CD4-positive, CD25-positive, alpha-beta regulatory T cell (primary cell): ENCODE results near the gene PCBP4. TPM values are rescaled to one million over a fixed set of nuclear protein-coding genes. Genes with fewer than 3 reads are reported as not detected.

Experiments used
- ATAC-seq, 2 donors: fragments of 150-1000 bp; cut with Tn5 transposase; one replicate each; pipeline ENCODE4 v1.10.0; 2021; ENCODE audit warnings: low read depth in 2 of 2, moderate number of reproducible peaks in 2 of 2, moderate library complexity in 1 of 2
- DNase-seq, 3 donors: peaks; one replicate each; pipeline versions ENCODE4 v3.0.0 to v3.0.0-alpha.2; 2012 to 2022; ENCODE audit warnings: mixed read lengths in 1 of 3
- H3K27ac ChIP-seq: one replicate; pipeline ENCODE4 v1.7.0; 2013; ENCODE audit warnings: mild to moderate bottlenecking, low read length; ENCODE audit not compliant: insufficient read depth, poor library complexity, severe bottlenecking
- H3K27me3 ChIP-seq: one replicate; pipeline ENCODE4 v1.7.0; 2013; ENCODE audit warnings: low read length; ENCODE audit not compliant: control insufficient read depth, insufficient read depth
- H3K36me3 ChIP-seq: one replicate; pipeline ENCODE4 v1.7.0; 2013; ENCODE audit warnings: mild to moderate bottlenecking, low read length, moderate library complexity; ENCODE audit not compliant: control insufficient read depth, insufficient read depth
- H3K4me1 ChIP-seq: 2 replicates; pipeline ENCODE4 v1.7.0; 2013; ENCODE audit warnings: mild to moderate bottlenecking, low read length; ENCODE audit not compliant: insufficient read depth, control insufficient read depth, poor library complexity, severe bottlenecking
- H3K4me3 ChIP-seq: one replicate; pipeline ENCODE4 v1.7.0; 2013; ENCODE audit warnings: low read depth, mild to moderate bottlenecking, low read length, moderate library complexity
- H3K9me3 ChIP-seq, 2 experiments: 1 replicate in 1 of 2; 2 replicates in 1 of 2; pipeline ENCODE4 v1.7.0; 2013; ENCODE audit warnings: low read length in 2 of 2, mild to moderate bottlenecking in 1 of 2, moderate library complexity in 1 of 2; ENCODE audit not compliant: control insufficient read depth in 2 of 2
- H3K27ac Mint-ChIP-seq, 3 donors: one replicate each; pipeline ENCODE4 v1.8.0; 2020 to 2022; ENCODE audit warnings: mild to moderate bottlenecking in 3 of 3, mixed read lengths in 3 of 3, moderate library complexity in 2 of 3
- H3K27me3 Mint-ChIP-seq: one replicate; pipeline ENCODE4 v1.8.0; 2022; ENCODE audit warnings: mild to moderate bottlenecking, mixed read lengths
- H3K36me3 Mint-ChIP-seq: one replicate; pipeline ENCODE4 v1.8.0; 2020; ENCODE audit warnings: mixed read lengths
- H3K4me1 Mint-ChIP-seq, 4 donors: one replicate each; pipeline ENCODE4 v1.8.0; 2020 to 2022; ENCODE audit warnings: mixed read lengths in 4 of 4, mild to moderate bottlenecking in 1 of 4
- H3K4me3 Mint-ChIP-seq, 4 donors: one replicate each; pipeline ENCODE4 v1.8.0; 2020 to 2022; ENCODE audit warnings: mild to moderate bottlenecking in 4 of 4, mixed read lengths in 4 of 4, moderate library complexity in 3 of 4
- H3K9me3 Mint-ChIP-seq, 7 donors: one replicate each; pipeline ENCODE4 v1.8.0; 2020 to 2022; ENCODE audit warnings: mixed read lengths in 7 of 7, mild to moderate bottlenecking in 3 of 7, moderate library complexity in 2 of 7
- polyA plus RNA-seq, 4 donors: library from polyadenylated mRNA; unstranded; fragments of 300-500 nt; fragmentation: Illumina TruSeq; gene quantifications; one replicate each; pipeline ENCODE4 v1.2.3, GENCODE V29; 2021
- total RNA-seq: library from RNA; stranded (reverse); gene quantifications from one replicate; pipeline ENCODE4 v1.2.3, GENCODE V29; 2022

The PCBP4 gene
- total and polyA plus RNA-seq, 5 donors from 2014 or later = 9.6 to 24.6 (median 13.7) TPM

GRCh38 chr3:51961602-51962569 lies 5.4 kb downstream of the PCBP4 start:
- H3K27me3 ChIP-seq = no peaks in the 10 kb centered on the region
- Mint-ChIP-seq H3K27ac (peak overlapping the region in 1 of 3 donors; percentile 42), H3K27me3 (peaks cover 8% of the 10 kb centered on the region), H3K4me3 (peak overlapping the region in 1 of 4 donors; percentile 38), H3K9me3 (no peaks in the 10 kb centered on the region), H3K4me1 (peaks cover 0 to 20% (median 8%) of the 10 kb centered on the region in 4 donors), H3K36me3 (peaks cover 4% of the 10 kb centered on the region)
- no peaks in the 10 kb centered on the region for H3K9me3 ChIP-seq
- H3K4me1 ChIP-seq = peaks cover 12% of the 10 kb centered on the region
- DNase-seq = no peak
- no peak overlapping the region for H3K27ac ChIP-seq
- H3K36me3 ChIP-seq = no peaks in the 10 kb centered on the region
- no peak overlapping the region for H3K4me3 ChIP-seq
- no peak for ATAC-seq

GRCh38 chr3:51961011-51961410 lies 6.2 kb downstream of the PCBP4 start:
- H3K4me3 ChIP-seq = no peak overlapping the region
- Mint-ChIP-seq H3K9me3 (no peaks in the 10 kb centered on the region), H3K27me3 (peaks cover 11% of the 10 kb centered on the region), H3K4me3 (peak overlapping the region in 1 of 4 donors; percentile 54), H3K4me1 (peaks cover 0 to 18% (median 8%) of the 10 kb centered on the region in 4 donors), H3K27ac (peak overlapping the region in 1 of 3 donors; percentile 51), H3K36me3 (peaks cover 4% of the 10 kb centered on the region)
- peaks cover 12% of the 10 kb centered on the region for H3K4me1 ChIP-seq
- no peaks in the 10 kb centered on the region for H3K36me3 ChIP-seq
- H3K9me3 ChIP-seq = no peaks in the 10 kb centered on the region
- H3K27ac ChIP-seq = no peak overlapping the region
- DNase-seq (no peak), ATAC-seq (no peak)
- H3K27me3 ChIP-seq = no peaks in the 10 kb centered on the region

GRCh38 chr3:51960386-51960785 lies 6.9 kb downstream of the PCBP4 start:
- Histone ChIP-seq H3K9me3 (no peaks in the 10 kb centered on the region), H3K27ac (no peak overlapping the region), H3K27me3 (no peaks in the 10 kb centered on the region), H3K4me3 (no peak overlapping the region), H3K4me1 (peaks cover 11% of the 10 kb centered on the region), H3K36me3 (no peaks in the 10 kb centered on the region)
- H3K4me3 Mint-ChIP-seq = no peak overlapping the region
- H3K9me3 Mint-ChIP-seq = no peaks in the 10 kb centered on the region
- no peak for DNase-seq
- peaks cover 11% of the 10 kb centered on the region for H3K27me3 Mint-ChIP-seq
- peaks cover 0 to 12% (median 5%) of the 10 kb centered on the region in 4 donors for H3K4me1 Mint-ChIP-seq
- no peak for ATAC-seq
- peaks cover 4% of the 10 kb centered on the region for H3K36me3 Mint-ChIP-seq
- no peak overlapping the region for H3K27ac Mint-ChIP-seq

GRCh38 chr3:51959651-51960050 lies 7.6 kb downstream of the PCBP4 start:
- no peaks in the 10 kb centered on the region for H3K9me3 ChIP-seq
- peaks cover 11% of the 10 kb centered on the region for H3K4me1 ChIP-seq
- no peaks in the 10 kb centered on the region for H3K36me3 ChIP-seq
- Mint-ChIP-seq H3K36me3 (peaks cover 4% of the 10 kb centered on the region), H3K4me3 (no peak overlapping the region), H3K4me1 (peaks cover 0 to 6% (median 1%) of the 10 kb centered on the region in 4 donors), H3K9me3 (no peaks in the 10 kb centered on the region), H3K27me3 (peaks cover 11% of the 10 kb centered on the region), H3K27ac (no peak overlapping the region)
- H3K27ac ChIP-seq = no peak overlapping the region
- no peak overlapping the region for H3K4me3 ChIP-seq
- H3K27me3 ChIP-seq = peaks cover 2% of the 10 kb centered on the region
- DNase-seq = no peak
- no peak for ATAC-seq

GRCh38 chr3:51958603-51959521 lies 8.4 kb downstream of the PCBP4 start:
- Histone ChIP-seq H3K27ac (no peak overlapping the region), H3K27me3 (peaks cover 6% of the 10 kb centered on the region), H3K9me3 (no peaks in the 10 kb centered on the region), H3K36me3 (no peaks in the 10 kb centered on the region), H3K4me3 (no peak overlapping the region), H3K4me1 (peaks cover 11% of the 10 kb centered on the region)
- peaks cover 0 to 8% (median 1%) of the 10 kb centered on the region in 4 donors for H3K4me1 Mint-ChIP-seq
- no peak overlapping the region for H3K27ac Mint-ChIP-seq
- peaks cover 0 to 1% (median 0%) of the 10 kb centered on the region in 7 donors for H3K9me3 Mint-ChIP-seq
- H3K27me3 Mint-ChIP-seq = peaks cover 13% of the 10 kb centered on the region
- H3K4me3 Mint-ChIP-seq = peak overlapping the region in 2 of 4 donors; percentile 20 to 73
- no peak for DNase-seq
- peaks cover 4% of the 10 kb centered on the region for H3K36me3 Mint-ChIP-seq
- no peak for ATAC-seq

GRCh38 chr3:51957520-51958205 lies 9.6 kb downstream of the PCBP4 start:
- H3K4me3 Mint-ChIP-seq = peak overlapping the region in 1 of 4 donors; percentile 20
- no peak overlapping the region for H3K27ac Mint-ChIP-seq
- ATAC-seq = no peak

More at GRCh38 chr3:51957520-51958205, 9.6 kb downstream of the PCBP4 start:
- peaks cover 11% of the 10 kb centered on the region for H3K27me3 ChIP-seq
- Mint-ChIP-seq H3K27me3 (peaks cover 24% of the 10 kb centered on the region), H3K9me3 (peaks cover 0 to 2% (median 0%) of the 10 kb centered on the region in 7 donors), H3K36me3 (peaks cover 4% of the 10 kb centered on the region), H3K4me1 (peaks cover 0 to 8% (median 2%) of the 10 kb centered on the region in 4 donors)
- no peak overlapping the region for H3K27ac ChIP-seq
- no peaks in the 10 kb centered on the region for H3K36me3 ChIP-seq
- H3K9me3 ChIP-seq = no peaks in the 10 kb centered on the region
- H3K4me3 ChIP-seq = no peak overlapping the region
- no peak for DNase-seq
- peaks cover 11% of the 10 kb centered on the region for H3K4me1 ChIP-seq
